ENCODE data around the gene IRS2.

The IRS2 gene

GRCh38 chr13:109795011-109795410 is 8.6 kb upstream of the IRS2 start:
- DNase-seq: no peak

GRCh38 chr13:109794095-109794494 is 7.7 kb upstream of the IRS2 start:
- no peak for DNase-seq

GRCh38 chr13:109792416-109793059 is 6.2 kb upstream of the IRS2 start:
- DNase-seq: no peak

- no peak for DNase-seq
Measured at GRCh38 chr13:109790942-109791605, 4.7 kb upstream of the IRS2 start.

- no peak for DNase-seq
Measured at GRCh38 chr13:109790086-109790485, 3.7 kb upstream of the IRS2 start.

GRCh38 chr13:109789262-109789661 is 2.9 kb upstream of the IRS2 start:
- no peak for DNase-seq

GRCh38 chr13:109788372-109789111 is 2.2 kb upstream of the IRS2 start:
- DNase-seq: no peak

- DNase-seq: peak; percentile 24 to 32
Measured at GRCh38 chr13:109787135-109787954, 962 bp upstream of the IRS2 start.

- no peak for DNase-seq
Measured at GRCh38 chr13:109785892-109786450, 412 bp downstream of the IRS2 start.

- peak in 1 of 2 experiments; percentile 40 for DNase-seq
Measured at GRCh38 chr13:109785141-109785891, 1.1 kb downstream of the IRS2 start.

- DNase-seq: peak; percentile 46 to 72
Measured at GRCh38 chr13:109784590-109785140, 1.7 kb downstream of the IRS2 start.

GRCh38 chr13:109783815-109784589 is 2.4 kb downstream of the IRS2 start:
- no peak for DNase-seq

- no peak for DNase-seq
Measured at GRCh38 chr13:109783447-109783814, 3.0 kb downstream of the IRS2 start.

GRCh38 chr13:109782823-109783431 is 3.5 kb downstream of the IRS2 start:
- no peak for DNase-seq

- no peak for DNase-seq
Measured at GRCh38 chr13:109782066-109782822, 4.1 kb downstream of the IRS2 start.

GRCh38 chr13:109781384-109782065 is 4.9 kb downstream of the IRS2 start:
- DNase-seq: no peak

- no peak for DNase-seq
Measured at GRCh38 chr13:109780845-109781383, 5.5 kb downstream of the IRS2 start.

GRCh38 chr13:109779876-109780510 is 6.4 kb downstream of the IRS2 start:
- DNase-seq: no peak

All from stimulated activated CD4-positive, alpha-beta T cell treated with anti-CD3 and anti-CD28 coated beads, Interleukin-4, amount 100 ng/mL, for 4 hours (primary cell).